ENCODE measurements around the gene ZBTB25.

Gene ZBTB25

DNA sequence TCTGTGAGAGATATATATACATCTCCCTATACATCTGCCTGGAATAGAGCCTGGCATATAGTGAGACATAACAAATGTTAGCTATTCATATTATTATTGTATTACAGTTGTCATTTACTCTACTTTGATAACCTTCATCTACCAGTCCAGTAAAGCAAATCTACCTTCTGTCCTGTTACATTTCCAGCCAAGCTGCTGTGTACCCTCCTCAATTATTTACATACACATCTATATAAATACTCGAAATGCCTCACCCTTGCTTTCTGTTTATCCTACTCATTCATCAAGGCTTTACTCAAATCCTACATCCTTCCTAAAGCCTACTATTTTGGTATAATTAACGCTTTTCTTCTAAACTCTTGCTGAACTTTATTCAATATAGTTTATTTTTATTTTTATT, 9.6 kb upstream of the ZBTB25 start:
- DNase-seq: no peak

DNA sequence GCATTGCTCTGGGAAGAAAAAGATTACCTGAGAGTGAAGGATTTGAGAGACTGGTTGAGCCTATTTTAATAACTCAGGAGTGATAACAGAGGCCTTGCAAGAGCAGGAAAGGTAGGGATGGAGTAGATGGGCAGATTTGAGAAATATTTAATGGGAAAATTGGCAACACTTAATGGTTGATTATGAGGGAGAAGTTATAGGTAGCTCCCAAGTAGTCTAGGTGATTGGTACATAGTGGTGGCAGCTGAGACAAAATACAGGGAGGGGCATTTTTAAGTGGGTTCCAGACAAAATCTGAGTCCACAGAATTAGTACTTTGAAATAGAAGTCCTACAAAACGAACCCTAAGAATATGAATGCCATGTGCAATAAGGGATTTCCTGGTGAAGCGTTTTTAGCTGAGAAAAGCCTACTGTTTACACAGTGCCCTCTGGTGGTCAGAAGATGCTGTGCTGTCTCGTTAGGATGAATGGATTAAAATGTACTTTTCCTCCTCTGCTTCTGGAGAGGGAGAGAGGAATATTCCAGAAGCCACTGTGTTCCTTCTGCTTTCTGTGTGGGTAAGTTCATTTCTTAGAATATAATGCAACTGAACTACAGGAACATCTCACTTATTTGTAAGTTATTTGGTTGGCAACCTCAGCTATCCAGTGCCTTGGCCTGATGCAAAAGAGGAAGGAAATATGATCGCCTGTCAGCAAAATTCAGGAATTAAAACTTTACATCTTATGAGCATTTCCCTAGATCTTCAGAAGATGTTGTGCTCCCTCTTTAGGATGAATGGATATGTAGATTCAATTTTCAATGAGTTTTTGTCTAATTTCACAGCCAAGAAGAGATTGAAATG, 7.4 kb upstream of the ZBTB25 start:
- DNase-seq: peak; percentile 49

DNA sequence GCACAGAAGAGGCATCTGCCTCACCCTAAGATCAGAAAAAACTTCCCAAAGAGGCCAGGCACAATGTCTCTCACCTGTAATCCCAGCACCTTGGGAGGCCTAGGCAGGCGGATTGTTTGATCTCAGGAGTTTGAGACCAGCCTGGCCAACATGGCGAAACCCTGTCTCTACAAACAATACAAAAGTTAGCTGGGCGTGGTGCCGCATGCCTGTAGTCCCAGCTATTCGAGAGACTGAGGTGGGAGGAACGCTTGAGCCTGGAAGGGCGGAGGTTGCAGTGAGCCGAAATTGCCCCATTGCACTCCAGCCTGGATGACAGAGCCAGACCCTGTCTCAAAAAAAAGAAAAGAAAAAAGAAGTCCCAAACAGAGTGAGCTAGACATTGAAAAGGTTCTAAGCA, 5.4 kb upstream of the ZBTB25 start:
- no peak for DNase-seq

DNA sequence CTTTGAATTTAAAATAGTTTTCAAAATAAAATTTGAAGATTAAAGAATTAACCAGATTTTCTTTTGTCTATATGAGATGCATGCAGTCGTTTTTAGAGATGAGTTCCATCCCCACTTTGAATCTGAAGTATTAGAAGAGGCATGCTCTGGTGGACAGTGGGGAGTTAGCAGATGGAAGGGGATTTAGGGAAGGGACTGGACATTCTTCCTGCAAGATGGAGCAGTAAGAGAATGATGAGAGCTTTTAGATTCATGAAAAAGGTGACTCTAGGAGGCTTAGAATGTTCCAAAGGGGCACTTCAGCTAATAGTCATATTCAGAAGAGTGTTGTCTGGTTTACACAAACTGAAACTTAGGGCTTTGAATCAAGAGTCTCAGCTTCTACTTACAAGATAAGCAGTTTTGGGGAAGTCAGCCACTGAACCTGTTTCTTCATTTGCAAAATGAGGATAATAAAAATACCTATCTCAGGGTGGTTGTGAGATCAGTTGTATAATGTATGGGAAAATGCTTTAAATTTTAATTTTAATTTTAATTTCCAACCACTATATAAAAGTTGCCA, 4.7 kb upstream of the ZBTB25 start:
- DNase-seq: no peak

DNA sequence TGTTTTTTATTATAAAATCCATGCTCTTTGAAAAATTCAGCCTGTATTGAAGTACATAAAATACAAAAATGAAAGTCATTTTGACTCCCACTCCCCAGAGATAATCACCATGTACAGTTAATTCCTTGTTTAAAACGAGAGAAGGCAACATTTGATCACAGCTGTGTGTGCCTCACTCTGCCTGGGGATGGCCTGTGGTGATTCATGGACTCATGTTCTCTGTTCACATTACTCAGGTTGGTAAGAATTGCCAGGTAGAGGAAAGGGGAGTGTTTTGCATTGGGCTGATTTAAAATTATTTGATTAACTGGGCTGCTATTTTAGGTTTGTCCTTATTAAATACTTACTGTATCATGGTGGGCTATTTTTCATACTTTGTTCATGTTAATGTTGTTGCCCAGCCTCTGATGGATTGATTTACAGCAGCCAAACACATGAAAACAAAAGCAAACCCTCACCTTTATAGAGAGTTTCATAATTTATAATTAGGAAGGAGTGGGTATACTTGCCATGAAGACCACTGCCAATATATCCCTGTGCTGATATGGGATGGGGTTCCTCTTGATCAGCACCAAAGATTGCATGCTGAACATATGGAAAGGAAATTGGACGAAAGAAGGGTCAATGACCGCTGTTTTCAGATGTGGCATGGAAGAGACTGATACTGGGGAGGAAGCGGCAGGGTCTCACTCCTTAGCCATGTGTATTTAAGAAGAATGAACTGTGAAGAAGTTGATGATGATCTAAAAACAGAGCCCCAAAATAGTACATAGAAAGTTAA, 3.9 kb upstream of the ZBTB25 start:
- no peak for DNase-seq

DNA sequence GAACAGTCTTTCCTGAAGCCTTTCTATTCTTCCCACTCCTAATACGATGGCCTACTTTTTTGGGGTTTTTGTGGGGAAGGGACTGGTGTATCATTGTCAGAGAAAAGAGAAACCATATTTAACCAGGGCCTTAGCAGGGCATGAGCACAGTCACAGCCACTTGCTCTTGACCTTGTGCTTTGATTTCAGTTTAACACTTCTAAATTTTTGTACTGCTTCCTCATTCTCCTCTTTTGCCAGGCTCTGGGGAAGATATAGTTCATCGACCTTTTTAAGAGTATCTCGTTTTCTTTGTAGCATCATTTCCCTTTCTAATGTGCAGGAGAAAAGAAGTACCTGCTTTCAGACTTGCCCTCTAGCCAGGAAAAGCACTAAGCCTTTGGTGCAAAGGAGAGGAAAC, 3.1 kb upstream of the ZBTB25 start:
- no peak for DNase-seq

DNA sequence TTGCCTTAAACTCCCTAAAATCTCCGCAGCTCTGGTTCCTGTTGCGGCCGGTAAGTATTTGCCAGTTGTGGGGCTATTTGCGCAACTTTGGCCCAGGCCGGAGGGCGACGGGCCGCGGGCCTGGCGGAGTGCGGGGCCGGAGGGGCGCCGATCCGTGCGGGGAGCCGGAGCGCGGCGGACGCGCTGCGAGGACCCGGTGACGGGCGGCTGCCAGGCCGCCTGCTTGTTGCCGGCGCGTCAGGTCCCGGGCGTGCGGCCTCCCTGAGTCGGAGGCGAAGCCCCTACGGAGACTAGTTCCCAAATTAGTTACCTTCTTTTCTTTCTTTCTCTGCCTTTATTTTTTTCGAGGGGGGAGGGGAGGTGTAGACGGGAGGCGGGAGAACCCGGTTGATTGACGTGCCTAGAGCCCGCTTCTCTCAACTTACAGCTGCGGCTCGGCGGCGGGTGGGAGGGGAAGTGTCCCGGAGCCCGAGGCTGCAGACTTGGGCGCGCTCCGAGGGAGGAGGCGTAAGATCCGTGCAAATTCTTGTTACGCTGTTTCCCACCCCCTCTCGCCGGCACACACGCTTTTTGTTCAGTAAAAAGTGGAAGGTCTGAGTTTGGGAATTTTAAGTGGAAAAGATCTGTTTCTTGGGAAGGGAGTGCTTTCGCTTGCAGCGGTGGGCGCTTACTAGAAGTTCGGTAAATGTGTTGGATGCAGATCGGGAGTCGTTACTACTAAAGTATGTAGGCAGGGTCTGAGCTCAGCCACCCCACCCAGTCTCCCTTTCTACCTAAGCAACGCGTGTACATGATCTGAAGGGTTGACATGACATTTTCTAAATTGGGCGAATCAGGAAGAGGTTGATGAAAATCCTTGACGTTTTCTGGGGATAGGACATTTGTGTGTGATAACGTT, 1.5 kb upstream of the ZBTB25 start:
- DNase-seq: peak; percentile 95

DNA sequence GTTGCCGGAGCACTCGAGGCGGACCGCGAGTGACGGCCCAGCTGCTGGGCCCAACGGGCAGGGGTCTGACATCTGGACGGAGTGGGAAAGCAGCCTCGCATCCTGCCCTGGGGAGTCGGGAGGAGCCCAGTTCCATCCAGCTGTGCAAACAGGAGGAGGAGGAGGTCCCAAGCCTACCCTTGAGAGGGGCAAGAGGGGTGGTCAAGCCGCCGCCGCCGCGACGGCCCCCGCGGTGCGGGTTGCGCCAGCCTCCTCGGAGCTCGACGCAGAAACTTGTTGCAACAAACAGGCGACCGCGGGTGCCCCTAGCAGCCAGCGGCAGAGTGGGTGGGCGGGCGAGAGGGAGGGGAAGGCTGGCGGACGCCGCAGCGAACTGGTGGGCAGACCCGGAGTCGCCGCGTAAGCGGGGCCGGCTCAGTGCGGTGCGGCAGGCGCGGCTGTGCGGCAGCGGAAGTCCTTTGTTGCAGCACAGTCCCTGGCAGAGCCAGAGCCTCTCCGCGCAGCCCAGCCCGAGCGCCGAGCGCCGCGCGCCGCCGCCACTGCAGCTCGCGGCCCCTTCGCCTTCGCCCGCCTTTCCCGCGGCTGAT, 765 bp upstream of the ZBTB25 start, which contains the start of gene ZBTB1:
Gene ZBTB1 (plus strand): TSS at position 461 of the 587 bp plus-strand sequence. CDS start 16,735 bp downstream, outside the sequence.
- peak; percentile 92 for DNase-seq

DNA sequence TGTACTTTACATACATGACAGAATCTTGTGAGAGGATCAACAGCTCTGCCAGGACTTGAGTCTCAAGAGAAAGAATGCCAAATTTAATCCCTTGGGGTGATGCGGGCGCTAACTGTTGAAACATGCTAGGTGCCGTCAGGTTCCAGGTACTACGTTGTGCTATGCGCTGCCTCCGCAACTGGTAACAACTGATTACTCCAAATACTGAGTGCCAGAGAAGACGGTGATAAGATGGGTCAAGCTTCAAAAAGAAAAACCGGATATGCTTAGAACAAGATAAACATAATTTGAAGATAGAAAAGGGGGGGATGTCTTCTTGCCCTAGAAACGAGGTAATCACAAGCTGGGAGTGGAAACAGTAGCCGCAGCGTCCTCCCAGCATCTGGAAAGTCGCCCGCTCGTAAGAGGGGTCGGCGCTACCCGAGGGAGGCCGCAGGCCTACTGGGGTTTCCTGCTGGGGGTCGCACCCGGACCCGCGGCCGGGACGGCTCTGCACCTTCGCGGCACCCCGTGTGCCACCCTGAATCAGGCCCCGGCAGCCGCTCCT, 678 bp downstream of the ZBTB25 start:
- DNase-seq: peak; percentile 26

DNA sequence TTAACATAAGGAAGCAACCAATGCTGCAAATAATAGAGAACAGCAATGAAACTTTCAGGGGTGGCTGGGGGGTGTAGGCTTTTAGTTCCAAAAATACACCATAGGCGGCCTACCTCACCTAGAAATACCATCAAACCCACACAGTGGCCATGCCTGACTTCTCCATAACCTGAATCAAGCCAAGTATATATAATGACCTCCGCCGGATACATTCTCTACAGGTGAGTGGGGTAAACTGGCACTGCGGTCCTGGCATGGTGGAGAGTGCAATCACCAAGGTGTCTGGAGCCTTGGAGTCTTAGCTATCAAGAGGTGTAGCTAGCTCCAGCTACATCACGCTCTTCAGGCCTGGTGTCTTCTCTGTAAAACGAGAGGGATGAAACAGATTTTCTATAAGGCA, 1.2 kb downstream of the ZBTB25 start:
- no peak for DNase-seq

DNA sequence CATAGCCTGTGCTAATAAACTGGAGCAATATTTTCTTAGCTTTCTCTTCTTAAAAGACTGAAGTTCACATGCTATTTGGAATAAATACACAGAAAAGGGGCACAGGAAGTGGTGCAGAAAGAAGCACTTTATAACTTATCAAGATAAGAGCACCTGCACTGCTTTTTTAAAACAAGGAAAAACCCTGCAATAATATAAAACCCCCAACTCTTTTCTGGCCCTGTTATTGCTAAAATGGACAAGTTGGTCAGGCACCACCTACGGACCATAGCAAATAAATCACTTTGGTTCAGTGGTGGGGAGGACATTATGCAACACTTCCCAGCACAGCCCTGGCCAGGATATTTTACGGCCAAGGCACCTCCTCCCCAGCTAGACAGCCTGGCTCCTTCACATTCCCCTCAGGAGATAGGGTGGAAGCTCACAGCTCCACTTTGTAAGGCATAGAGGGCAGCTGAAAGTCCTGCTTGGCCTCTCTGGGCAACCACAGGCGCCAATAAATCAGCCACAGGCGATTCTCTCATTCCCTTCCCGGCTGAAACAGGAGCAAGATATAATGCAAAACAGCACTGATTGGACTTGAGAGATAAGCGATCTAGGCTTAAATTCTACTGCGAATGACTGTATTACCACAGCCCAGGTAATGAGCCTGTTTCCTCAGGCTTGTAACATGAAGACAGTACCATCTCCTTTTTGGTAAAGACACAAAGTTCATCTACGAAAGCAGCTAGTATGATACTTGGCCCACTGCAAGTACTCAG, 2.0 kb downstream of the ZBTB25 start:
- DNase-seq: peak; percentile 25

DNA sequence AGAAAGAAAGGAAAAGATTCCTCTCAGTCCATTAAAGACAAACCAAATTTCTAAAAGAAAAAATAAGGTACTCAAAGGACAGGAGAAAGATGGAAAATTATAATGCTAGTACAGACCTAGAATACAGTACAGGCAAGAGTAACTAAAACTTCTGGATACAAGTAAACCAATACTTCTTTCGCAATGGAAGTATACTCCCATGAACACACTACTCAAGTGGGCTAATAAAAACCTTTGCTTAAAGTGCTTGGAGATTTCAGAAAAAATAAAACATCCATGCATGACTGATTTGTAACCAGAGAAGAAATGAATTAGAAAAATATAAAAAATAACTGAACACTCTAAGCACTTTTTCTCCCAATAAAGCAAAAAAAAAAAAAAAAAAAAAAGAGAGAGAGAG, 3.5 kb downstream of the ZBTB25 start:
- no peak for DNase-seq

DNA sequence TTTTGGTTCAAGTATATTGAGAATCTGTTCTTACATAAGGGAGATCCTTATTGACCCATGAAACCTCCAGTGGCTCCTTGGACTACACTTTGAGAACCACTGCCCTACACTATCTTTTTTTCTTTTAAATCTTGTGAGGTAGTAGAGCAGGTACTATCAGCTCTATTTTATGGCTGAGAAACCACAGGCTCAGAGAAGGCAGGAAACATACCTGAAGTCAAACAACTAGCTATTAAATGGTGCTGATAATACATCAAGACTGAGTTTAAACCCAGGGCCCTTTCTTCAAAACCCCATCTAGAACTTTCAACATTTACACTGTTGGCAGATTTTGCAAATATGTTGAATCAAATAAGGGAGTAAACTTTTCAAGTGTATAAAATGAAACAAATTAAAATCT, 6.9 kb downstream of the ZBTB25 start:
- no peak for DNase-seq

DNA sequence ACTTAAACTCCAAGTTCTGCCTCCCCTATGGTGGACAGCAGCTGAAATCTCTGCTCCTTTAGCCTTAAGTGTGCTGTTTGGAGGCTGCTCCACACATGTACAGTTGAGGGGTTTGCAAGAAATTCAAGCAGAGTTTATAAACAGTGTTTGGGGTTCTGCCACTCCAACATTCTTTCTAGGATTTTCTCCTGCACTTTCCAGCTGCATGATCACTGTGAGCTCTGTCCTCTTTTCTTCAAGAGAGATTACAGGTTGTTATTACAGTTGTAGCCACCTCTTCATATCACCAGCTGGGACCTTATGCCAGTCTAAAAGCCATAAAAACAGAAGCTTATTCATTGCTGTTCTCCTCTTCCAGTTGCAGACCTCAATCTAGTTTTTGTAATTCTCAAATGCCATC, 8.4 kb downstream of the ZBTB25 start:
- no peak for DNase-seq

DNA sequence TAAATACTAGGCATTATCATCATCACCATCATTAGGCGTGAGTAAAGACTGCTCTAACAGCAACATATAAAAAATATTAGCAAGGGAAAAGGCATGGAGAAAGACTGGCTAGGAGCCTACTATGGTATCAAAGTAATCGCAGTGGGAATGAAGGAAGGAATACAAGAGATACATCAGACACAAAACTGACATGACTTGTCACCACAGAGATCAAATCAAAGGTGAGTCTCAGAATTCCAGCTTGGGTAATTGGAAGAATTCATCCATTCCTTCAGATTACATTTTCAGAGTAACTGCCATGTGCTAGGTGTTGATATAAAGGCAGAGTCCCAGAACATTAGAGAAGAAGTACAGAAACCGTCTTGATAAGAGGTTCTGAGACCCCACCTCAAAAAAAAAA, 10.2 kb downstream of the ZBTB25 start:
- no peak for DNase-seq

DNA sequence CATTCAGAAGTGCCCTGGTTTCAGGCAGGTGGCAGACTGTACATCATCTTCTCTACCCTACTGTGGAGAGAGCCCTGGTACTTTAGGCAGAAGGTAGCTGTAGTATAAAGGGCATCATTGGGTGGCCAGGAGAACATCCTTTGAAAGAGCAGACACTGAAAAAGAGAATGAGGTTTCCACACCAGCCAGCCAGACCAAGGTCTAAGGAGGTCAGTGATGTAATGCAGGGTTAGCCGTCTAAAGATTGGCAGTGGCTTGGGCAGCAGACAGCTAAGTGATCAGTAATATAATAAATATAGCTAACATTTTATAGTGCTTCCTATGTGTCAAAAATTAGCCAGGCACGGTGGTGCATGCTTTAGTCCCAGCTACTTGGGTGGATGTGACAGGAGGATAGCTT, 12.0 kb downstream of the ZBTB25 start:
- DNase-seq: no peak

DNA sequence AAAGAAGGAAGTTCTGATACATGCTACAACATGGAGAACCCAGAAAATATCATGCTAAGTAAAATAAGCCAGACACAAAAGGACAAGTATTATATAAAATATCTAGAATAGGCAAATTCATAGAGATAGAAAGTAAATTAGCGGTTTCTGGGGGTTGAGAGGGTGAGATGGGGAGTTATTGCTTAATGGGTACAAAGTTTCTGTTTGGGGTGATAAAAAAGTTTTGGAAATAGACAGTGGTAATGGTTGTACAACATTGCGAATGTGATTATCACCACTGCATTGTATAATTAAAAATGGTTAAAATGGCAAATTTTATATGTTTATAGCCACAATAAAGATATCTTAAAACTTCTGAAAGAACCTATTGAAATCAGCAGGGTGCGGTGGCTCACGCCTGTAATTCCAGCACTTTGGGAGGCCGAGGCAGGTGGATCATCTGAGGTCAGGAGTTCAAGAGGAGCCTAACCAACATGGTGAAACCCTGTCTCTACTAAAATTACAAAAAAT, 15.0 kb downstream of the ZBTB25 start:
- DNase-seq: no peak

DNA sequence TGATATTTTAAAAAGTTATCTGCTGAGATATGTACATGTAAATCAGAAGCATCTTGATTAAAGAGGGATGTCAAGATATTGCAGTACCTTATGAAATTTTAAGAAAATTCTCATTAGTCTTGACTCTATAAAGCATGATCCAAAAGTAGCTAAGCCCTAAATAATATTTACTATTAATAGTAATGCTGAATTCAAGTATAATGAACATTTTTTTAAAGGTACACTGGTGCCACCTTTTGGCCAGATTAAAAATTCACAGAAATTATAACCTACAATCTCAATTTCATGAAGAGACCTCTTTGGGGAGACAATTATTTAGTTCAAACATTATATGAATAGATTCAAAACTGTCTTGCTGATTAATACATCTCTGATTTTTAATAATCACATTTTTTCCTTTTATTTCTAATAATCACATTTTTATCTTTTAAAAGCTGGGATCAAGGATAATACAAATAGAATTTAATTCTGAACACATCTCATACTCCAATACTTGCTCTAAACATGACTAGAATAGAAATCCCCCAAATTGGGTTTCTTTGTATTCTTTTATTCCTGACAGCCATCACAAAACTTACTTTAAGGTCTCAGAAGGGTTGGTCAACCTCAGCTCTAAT, 24.9 kb downstream of the ZBTB25 start:
- no peak for DNase-seq

DNA sequence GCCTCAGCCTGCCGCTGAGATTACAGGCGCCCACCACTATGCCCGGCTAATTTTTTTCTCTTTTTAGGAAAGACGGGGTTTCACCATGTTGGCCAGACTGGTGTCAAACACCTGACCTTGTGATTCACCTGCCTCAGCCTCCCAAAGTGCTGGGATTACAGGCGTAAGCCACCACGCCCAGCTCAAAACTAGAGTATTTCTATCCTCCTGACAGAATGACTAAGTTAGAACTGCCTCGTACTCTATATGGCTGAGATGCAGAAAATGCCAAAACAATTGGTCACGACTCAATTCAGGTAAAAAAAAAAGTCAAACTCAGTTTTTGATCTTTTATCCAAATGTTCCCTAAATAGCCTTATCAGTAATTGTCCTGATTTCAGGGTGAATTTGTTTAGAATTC, 27.2 kb downstream of the ZBTB25 start:
- DNase-seq: no peak

DNA sequence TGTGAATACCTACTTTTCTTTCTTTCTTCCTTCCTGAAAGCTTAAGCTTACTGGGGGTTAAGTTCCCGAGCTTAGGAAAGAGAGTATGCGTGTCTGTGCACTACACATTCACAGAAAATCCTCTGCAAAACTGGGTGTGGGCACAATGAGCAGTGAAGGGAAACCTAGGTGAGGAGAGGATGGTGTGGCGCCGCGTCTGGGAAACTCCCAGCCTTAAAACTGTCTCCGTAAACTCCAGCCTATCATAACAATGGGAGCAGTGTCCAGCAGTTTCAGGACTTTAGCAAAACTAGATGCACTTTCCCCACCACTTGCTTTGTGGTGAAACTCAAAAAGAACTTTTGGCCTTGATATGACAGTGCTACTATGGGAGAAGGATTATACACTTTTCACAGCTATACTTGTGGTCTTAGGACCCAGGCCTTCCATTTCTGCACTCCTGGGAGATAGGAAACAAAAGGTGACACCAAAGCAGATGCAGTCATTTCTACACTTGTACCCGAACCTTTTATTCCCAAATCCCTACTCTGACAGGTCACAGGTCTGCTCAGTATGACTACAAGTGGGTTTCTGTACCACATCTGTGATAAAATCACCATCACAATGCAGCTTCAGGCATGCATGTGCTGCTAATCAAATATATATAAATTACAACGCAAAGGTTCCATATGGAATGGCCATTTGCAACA, 27.9 kb downstream of the ZBTB25 start:
- no peak for DNase-seq
